B cell (primary cell): ENCODE measurements around the gene LCN1.

ENCODE experiments used
- EZH2 ChIP-seq: IDR thresholded peaks from 2 replicates; pipeline ENCODE4 v1.6.1; 2012; ENCODE audit warnings: borderline replicate concordance, low read depth, mild to moderate bottlenecking, moderate library complexity, low read length; ENCODE audit not compliant: insufficient read depth, poor library complexity, severe bottlenecking
- TF ChIP-seq, protein P1 (sequence below): fragments of 200-600 bp; IDR thresholded peaks from one replicate; pipeline ENCODE4 v1.8.0; 2022; ENCODE audit warnings: antibody characterized with exemption, mild to moderate bottlenecking

DNA sequence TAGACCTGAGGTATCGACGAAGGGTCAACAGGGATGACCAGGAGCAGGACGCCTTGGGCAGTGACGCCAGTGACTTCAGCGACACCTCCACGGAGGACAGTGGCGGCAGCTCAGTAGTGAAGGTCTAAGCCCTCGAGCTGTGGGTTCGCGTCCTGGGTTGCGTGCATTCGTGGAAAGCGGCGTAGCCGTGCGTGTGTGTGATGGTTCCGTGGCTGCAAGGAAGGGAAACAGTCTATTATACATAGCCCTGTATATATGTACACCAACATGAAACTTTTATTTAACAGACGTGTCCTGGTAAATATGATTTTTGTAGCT, 33.3 kb upstream of the LCN1 start:
- TF ChIP-seq, protein P1, sequence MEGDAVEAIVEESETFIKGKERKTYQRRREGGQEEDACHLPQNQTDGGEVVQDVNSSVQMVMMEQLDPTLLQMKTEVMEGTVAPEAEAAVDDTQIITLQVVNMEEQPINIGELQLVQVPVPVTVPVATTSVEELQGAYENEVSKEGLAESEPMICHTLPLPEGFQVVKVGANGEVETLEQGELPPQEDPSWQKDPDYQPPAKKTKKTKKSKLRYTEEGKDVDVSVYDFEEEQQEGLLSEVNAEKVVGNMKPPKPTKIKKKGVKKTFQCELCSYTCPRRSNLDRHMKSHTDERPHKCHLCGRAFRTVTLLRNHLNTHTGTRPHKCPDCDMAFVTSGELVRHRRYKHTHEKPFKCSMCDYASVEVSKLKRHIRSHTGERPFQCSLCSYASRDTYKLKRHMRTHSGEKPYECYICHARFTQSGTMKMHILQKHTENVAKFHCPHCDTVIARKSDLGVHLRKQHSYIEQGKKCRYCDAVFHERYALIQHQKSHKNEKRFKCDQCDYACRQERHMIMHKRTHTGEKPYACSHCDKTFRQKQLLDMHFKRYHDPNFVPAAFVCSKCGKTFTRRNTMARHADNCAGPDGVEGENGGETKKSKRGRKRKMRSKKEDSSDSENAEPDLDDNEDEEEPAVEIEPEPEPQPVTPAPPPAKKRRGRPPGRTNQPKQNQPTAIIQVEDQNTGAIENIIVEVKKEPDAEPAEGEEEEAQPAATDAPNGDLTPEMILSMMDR: no peak
- TF ChIP-seq EZH2: no peak
